ENCODE results near the gene TMEM237. TPM values are rescaled to one million over a fixed set of nuclear protein-coding genes. Genes with fewer than 3 reads are reported as not detected.
A peak's percentile ranks its signal among the peaks of the same experiment; 100 is the strongest.

Gene TMEM237
- total RNA-seq, 3 donors from 2014 or later (not counting 1 experiment from before 2014, with no cell fraction given) = 2.8 to 3.9 (median 3.4) TPM

DNA sequence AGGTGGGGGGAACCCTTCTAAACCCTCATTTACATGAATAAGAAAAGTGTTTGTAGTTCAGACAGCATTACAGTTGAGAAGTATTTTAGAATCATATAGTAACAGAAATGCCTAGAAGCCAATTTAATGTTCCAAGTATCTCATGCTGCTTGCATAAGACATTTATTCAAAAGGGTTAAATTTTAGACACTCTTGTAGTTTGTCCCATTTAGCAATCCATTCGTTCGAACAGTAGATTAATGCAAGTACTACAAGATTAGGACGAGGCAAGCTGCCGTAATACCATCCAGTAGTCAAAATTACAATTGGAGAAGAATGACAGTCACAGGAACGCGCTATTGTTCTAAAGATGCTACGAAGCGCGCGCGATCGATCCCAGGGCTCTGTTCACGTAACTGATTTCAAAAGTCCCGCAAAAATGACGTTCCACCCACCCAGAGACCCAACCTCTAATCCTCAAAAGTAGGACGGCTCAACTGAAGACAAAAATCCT is 1.2 kb downstream of the TMEM237 start:
- DNase-seq (no peak), ATAC-seq (peak; percentile 38 to 60 (median 52))
- intact Hi-C loops (cut with micrococcal nuclease) = loop anchor here (1.0 kb wide), 1 partner anchor 191 kb away; the partner anchor contains the start of genes STRADB and TRAK2
- peak overlapping the region; percentile 71 for H3K27ac ChIP-seq (ENCODE audit: low read length)
- TF ChIP-seq, protein P1, sequence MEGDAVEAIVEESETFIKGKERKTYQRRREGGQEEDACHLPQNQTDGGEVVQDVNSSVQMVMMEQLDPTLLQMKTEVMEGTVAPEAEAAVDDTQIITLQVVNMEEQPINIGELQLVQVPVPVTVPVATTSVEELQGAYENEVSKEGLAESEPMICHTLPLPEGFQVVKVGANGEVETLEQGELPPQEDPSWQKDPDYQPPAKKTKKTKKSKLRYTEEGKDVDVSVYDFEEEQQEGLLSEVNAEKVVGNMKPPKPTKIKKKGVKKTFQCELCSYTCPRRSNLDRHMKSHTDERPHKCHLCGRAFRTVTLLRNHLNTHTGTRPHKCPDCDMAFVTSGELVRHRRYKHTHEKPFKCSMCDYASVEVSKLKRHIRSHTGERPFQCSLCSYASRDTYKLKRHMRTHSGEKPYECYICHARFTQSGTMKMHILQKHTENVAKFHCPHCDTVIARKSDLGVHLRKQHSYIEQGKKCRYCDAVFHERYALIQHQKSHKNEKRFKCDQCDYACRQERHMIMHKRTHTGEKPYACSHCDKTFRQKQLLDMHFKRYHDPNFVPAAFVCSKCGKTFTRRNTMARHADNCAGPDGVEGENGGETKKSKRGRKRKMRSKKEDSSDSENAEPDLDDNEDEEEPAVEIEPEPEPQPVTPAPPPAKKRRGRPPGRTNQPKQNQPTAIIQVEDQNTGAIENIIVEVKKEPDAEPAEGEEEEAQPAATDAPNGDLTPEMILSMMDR (IDR thresholded peaks at IDR 0.05) = no peak
- Mint-ChIP-seq H3K4me1 (peaks cover 15% of the 10 kb centered on the region in 2 donors), H3K27me3 (ENCODE audit: low read depth in 2 of 2) (no peaks in the 10 kb centered on the region), H3K36me3 (no peaks in the 10 kb centered on the region), H3K27ac (peak overlapping the region; percentile 85 to 92), H3K4me3 (peak overlapping the region; percentile 96), H3K9me3 (no peaks in the 10 kb centered on the region)
- peak overlapping the region; percentile 78 for H3K4me3 ChIP-seq (ENCODE audit: low read length)
- under 1% methylated on average over 16 of the region's 16 CpGs for WGBS (ENCODE audit: insufficient coverage)
- no peaks in the 10 kb centered on the region for H3K27me3 ChIP-seq (ENCODE audit: control insufficient read depth, insufficient read depth, low read length)
- peaks cover 2% of the 10 kb centered on the region for H3K4me1 ChIP-seq (ENCODE audit: control insufficient read depth, insufficient read depth, low read length)
- no peaks in the 10 kb centered on the region for H3K36me3 ChIP-seq (ENCODE audit: control insufficient read depth, insufficient read depth, low read length)
- H3K9me3 ChIP-seq (ENCODE audit: control insufficient read depth, insufficient read depth, low read length) = no peaks in the 10 kb centered on the region

DNA sequence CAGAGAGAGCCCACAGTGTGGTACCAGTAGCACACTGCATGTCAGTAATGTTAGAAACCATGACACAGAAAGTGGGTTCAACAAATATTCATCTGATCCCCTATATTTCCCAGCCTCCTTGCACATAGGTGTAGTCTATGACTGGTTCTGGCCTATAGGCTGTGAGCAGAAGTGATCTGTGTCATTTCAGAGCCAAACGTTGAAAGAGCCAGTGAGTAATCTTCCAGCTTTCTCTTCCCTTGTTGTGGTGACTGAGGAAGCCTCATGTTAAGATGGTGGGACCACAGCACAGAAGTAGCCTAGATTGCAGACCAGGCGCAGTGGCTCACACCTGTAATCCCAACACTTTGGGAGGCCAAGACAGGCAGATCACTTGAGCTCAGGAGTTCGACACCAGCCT is 4.1 kb downstream of the TMEM237 start:
- Mint-ChIP-seq H3K4me3 (no peak overlapping the region), H3K9me3 (no peaks in the 10 kb centered on the region), H3K4me1 (peaks cover 15% of the 10 kb centered on the region in 2 donors), H3K27me3 (ENCODE audit: low read depth in 2 of 2) (no peaks in the 10 kb centered on the region), H3K27ac (no peak overlapping the region), H3K36me3 (no peaks in the 10 kb centered on the region)
- no peaks in the 10 kb centered on the region for H3K36me3 ChIP-seq (ENCODE audit: control insufficient read depth, insufficient read depth, low read length)
- peaks cover 2% of the 10 kb centered on the region for H3K4me1 ChIP-seq (ENCODE audit: control insufficient read depth, insufficient read depth, low read length)
- no peak overlapping the region for H3K4me3 ChIP-seq (ENCODE audit: low read length)
- H3K27me3 ChIP-seq (ENCODE audit: control insufficient read depth, insufficient read depth, low read length) = no peaks in the 10 kb centered on the region
- H3K27ac ChIP-seq (ENCODE audit: low read length) = no peak overlapping the region
- no peak for DNase-seq
- WGBS (ENCODE audit: insufficient coverage) = 83% methylated on average over 3 of the region's 3 CpGs
- no peaks in the 10 kb centered on the region for H3K9me3 ChIP-seq (ENCODE audit: control insufficient read depth, insufficient read depth, low read length)
- intact Hi-C loops (cut with micrococcal nuclease) = no loop called here
- no peak for ATAC-seq
- TF ChIP-seq, protein P1 (IDR thresholded peaks at IDR 0.05) = no peak

DNA sequence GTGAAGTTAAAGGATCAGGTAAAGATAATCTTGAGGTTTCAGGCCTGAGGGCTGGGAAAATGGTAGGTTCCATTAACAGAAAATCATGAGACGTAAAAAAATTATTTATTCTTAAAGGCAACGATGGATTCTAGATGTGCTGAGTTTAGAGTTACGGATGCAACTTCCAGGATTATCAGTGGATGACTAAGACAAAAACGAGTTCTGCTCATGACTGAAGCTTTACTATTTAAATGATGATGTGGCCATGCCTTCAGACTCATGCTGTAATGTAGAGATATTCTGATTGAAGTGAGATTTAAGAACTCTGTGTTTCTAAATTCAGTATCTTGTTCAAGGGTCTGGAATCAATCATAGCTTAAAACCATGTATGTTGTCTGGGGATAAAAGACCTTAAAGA is 5.0 kb downstream of the TMEM237 start:
- ATAC-seq (no peak), DNase-seq (no peak)
- no peak overlapping the region for H3K27ac ChIP-seq (ENCODE audit: low read length)
- no peaks in the 10 kb centered on the region for H3K9me3 ChIP-seq (ENCODE audit: control insufficient read depth, insufficient read depth, low read length)
- H3K36me3 ChIP-seq (ENCODE audit: control insufficient read depth, insufficient read depth, low read length) = no peaks in the 10 kb centered on the region
- TF ChIP-seq, protein P1 (IDR thresholded peaks at IDR 0.05) = no peak
- Mint-ChIP-seq H3K27me3 (ENCODE audit: low read depth in 2 of 2) (no peaks in the 10 kb centered on the region), H3K9me3 (no peaks in the 10 kb centered on the region), H3K27ac (no peak overlapping the region), H3K36me3 (no peaks in the 10 kb centered on the region), H3K4me1 (peaks cover 8 to 9% of the 10 kb centered on the region in 2 donors), H3K4me3 (no peak overlapping the region)
- H3K4me3 ChIP-seq (ENCODE audit: low read length) = no peak overlapping the region
- H3K27me3 ChIP-seq (ENCODE audit: control insufficient read depth, insufficient read depth, low read length) = no peaks in the 10 kb centered on the region
- H3K4me1 ChIP-seq (ENCODE audit: control insufficient read depth, insufficient read depth, low read length) = peaks cover under 1% of the 10 kb centered on the region
- WGBS (ENCODE audit: insufficient coverage) = 82% methylated on average over 4 of the region's 4 CpGs
- intact Hi-C loops (cut with micrococcal nuclease) = no loop called here

DNA sequence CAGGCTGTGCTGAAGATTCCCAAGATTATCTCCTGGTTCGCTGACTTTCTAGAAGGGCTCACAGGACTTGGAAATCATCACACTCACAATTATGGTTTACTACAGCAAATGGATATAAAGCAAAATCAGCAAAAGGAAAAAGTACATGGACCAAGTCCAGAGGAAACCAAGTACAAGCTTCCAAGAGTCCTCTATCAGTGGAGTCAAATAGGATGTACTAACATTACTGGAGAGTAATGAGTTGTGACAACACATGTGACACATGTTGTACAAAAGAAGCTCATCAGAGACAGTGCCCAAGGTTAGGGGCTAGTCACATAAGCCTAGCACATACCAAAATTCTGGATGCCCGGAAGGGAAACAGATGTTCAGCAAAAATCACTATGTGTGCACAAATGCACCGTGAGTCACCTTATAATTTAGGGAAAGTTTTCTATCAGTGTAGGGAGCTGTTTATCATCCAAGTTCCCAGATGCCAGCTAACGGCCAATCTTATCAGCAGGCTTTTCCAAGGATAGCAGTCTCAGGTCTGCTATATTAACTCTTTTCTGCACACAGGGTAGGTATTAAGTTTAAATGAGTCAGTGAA is 9.5 kb downstream of the TMEM237 start:
- Histone ChIP-seq H3K9me3 (ENCODE audit: control insufficient read depth, insufficient read depth, low read length) (no peaks in the 10 kb centered on the region), H3K36me3 (ENCODE audit: control insufficient read depth, insufficient read depth, low read length) (peaks cover 4% of the 10 kb centered on the region), H3K27ac (ENCODE audit: low read length) (no peak overlapping the region), H3K4me3 (ENCODE audit: low read length) (no peak overlapping the region), H3K4me1 (ENCODE audit: control insufficient read depth, insufficient read depth, low read length) (no peaks in the 10 kb centered on the region), H3K27me3 (ENCODE audit: control insufficient read depth, insufficient read depth, low read length) (no peaks in the 10 kb centered on the region)
- intact Hi-C loops (cut with micrococcal nuclease) = no loop called here
- TF ChIP-seq, protein P1 (IDR thresholded peaks at IDR 0.05) = no peak
- peaks cover 0 to 6% of the 10 kb centered on the region in 2 donors for H3K4me1 Mint-ChIP-seq
- H3K27me3 Mint-ChIP-seq (ENCODE audit: low read depth in 2 of 2) = no peaks in the 10 kb centered on the region
- 93% methylated on average over 4 of the region's 4 CpGs for WGBS (ENCODE audit: insufficient coverage)
- H3K4me3 Mint-ChIP-seq = no peak overlapping the region
- DNase-seq (no peak), ATAC-seq (no peak)
- H3K27ac Mint-ChIP-seq = no peak overlapping the region
- H3K9me3 Mint-ChIP-seq = no peaks in the 10 kb centered on the region
- H3K36me3 Mint-ChIP-seq = no peaks in the 10 kb centered on the region

Data from natural killer cell (primary cell).